ENCODE data around the gene YWHAB.

YWHAB gene

GRCh38 chr20:44916586-44916985, 31.1 kb downstream of the YWHAB start:
- no peak for FAIRE-seq

- FAIRE-seq, result no peak
These were observed 31.9 kb downstream of the YWHAB start for GRCh38 chr20:44917399-44917798.

- no peak for FAIRE-seq
These were observed 32.8 kb downstream of the YWHAB start for GRCh38 chr20:44918342-44918741.

- FAIRE-seq, result no peak
These were observed 33.3 kb downstream of the YWHAB start for GRCh38 chr20:44918761-44919160.

- no peak for FAIRE-seq
These were observed 35.9 kb downstream of the YWHAB start for GRCh38 chr20:44921447-44921846.

GRCh38 chr20:44924541-44924940, 39.0 kb downstream of the YWHAB start:
- no peak for FAIRE-seq

- FAIRE-seq, result no peak
These were observed 43.1 kb downstream of the YWHAB start for GRCh38 chr20:44928595-44928994.

- no peak for FAIRE-seq
These were observed 45.1 kb downstream of the YWHAB start for GRCh38 chr20:44930517-44931168.

GRCh38 chr20:44931911-44932310, 46.4 kb downstream of the YWHAB start:
- FAIRE-seq, result no peak

GRCh38 chr20:44932916-44933315, 47.4 kb downstream of the YWHAB start:
- no peak for FAIRE-seq

- FAIRE-seq, result no peak
These were observed 51.0 kb downstream of the YWHAB start for GRCh38 chr20:44936510-44936909.

GRCh38 chr20:44938637-44939036, 53.1 kb downstream of the YWHAB start:
- no peak for FAIRE-seq

- no peak for FAIRE-seq
These were observed 55.7 kb downstream of the YWHAB start for GRCh38 chr20:44941120-44941691.

GRCh38 chr20:44942264-44942973, 56.9 kb downstream of the YWHAB start:
- no peak for FAIRE-seq

GRCh38 chr20:44943828-44944227, 58.3 kb downstream of the YWHAB start:
- FAIRE-seq, result no peak

- no peak for FAIRE-seq
These were observed 59.8 kb downstream of the YWHAB start for GRCh38 chr20:44945261-44945660.

- no peak for FAIRE-seq
These were observed 60.9 kb downstream of the YWHAB start for GRCh38 chr20:44946271-44946852.

- FAIRE-seq, result no peak
These were observed 62.6 kb downstream of the YWHAB start for GRCh38 chr20:44948107-44948506.

GRCh38 chr20:44948513-44948912, 63.0 kb downstream of the YWHAB start:
- FAIRE-seq, result no peak

GRCh38 chr20:44950368-44950767, 64.9 kb downstream of the YWHAB start:
- FAIRE-seq, result no peak

GRCh38 chr20:44952731-44953130, 67.2 kb downstream of the YWHAB start:
- FAIRE-seq, result no peak

GRCh38 chr20:44954211-44954610, 68.7 kb downstream of the YWHAB start:
- no peak for FAIRE-seq

- FAIRE-seq, result no peak
These were observed 69.8 kb downstream of the YWHAB start for GRCh38 chr20:44955270-44955669.

- no peak for FAIRE-seq
These were observed 70.9 kb downstream of the YWHAB start for GRCh38 chr20:44956410-44956809.
